Measurements from ENCODE around the gene CLEC17A.
A peak's percentile ranks its signal among the peaks of the same experiment; 100 is the strongest.

Gene CLEC17A

DNA sequence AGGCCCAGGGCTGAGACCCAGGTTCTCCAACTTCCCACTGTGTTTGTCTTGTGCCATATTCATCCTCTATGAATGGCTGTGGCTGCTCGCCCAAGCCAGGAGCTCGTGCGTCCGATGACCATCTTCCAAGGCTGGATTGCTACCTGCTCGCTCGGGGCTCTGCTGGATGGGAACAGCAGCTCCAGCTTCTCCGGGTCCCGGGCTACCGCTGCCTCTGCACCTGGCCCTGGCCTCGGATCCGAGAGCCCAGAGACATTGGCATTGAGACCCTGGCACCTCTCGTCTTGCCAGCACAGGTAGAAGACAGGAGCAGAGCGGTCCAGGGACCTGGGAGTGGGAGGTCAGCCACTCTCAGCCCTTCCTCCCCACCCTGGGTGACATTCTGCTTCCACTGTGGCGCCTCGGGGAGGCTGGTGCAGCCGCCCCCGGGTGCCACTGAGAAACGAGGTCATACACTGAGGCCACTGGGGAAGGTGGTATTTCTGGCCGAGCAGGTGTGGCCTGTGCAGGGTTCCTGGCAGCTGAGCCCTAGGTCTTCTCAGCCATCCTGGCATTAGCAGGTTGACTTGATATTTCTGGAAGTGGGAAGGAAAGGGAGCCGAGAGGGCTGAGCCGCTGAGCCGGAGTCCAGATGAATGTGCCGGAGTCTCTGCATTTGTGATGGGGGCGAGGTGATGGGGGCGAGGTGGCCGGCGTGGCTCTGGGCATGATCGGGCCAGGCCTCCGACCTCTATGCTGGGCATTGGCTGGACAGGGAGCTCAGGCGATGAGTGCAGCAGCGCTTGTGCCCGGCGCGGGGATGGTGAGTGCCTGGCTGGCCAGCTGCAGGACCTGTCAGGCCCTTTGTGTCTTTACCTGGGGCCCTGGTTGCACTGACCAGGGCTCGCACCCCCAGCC, 29.6 kb upstream of the CLEC17A start:
- TF ChIP-seq, protein P1, sequence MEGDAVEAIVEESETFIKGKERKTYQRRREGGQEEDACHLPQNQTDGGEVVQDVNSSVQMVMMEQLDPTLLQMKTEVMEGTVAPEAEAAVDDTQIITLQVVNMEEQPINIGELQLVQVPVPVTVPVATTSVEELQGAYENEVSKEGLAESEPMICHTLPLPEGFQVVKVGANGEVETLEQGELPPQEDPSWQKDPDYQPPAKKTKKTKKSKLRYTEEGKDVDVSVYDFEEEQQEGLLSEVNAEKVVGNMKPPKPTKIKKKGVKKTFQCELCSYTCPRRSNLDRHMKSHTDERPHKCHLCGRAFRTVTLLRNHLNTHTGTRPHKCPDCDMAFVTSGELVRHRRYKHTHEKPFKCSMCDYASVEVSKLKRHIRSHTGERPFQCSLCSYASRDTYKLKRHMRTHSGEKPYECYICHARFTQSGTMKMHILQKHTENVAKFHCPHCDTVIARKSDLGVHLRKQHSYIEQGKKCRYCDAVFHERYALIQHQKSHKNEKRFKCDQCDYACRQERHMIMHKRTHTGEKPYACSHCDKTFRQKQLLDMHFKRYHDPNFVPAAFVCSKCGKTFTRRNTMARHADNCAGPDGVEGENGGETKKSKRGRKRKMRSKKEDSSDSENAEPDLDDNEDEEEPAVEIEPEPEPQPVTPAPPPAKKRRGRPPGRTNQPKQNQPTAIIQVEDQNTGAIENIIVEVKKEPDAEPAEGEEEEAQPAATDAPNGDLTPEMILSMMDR (IDR thresholded peaks at IDR 0.05; ENCODE audit: insufficient read depth, low read length, missing control alignments), result no peak
- H3K4me3 ChIP-seq (ENCODE audit: low read depth, low read length), result no peak overlapping the region
- no peak for DNase-seq (ENCODE audit: low read depth, low spot score)
- POLR2A ChIA-PET, result no interaction called here
- CTCF ChIA-PET, result interaction anchor here (3.9 to 4.9 kb wide), 4 partner anchors 8 to 73 kb away, joined by 14 to 95 read pairs (median 46); partner anchors contain the start of genes NDUFB7 and TECR

DNA sequence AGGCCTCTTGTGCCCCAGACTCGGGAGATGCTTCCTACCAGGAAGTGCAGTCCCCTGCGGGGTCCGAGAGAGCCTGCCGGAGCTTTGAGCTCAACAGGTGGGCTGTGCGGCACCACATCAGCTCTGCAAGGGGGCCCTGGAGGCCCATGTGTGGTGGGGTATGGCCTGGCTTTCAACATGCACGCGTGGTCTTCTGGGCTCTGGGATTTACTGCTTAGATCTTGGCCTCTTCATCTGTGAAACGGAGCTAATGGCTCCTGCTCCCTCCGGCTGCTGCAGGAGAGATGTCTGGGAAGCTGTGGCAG, 29.0 kb upstream of the CLEC17A start:
- DNase-seq (ENCODE audit: low read depth, low spot score), result no peak
- H3K4me3 ChIP-seq (ENCODE audit: low read depth, low read length), result no peak overlapping the region
- CTCF ChIA-PET, result interaction anchor here (3.9 to 4.9 kb wide), 5 partner anchors 8 to 74 kb away, joined by 14 to 95 read pairs (median 37); partner anchors contain the start of genes NDUFB7 and TECR
- TF ChIP-seq, protein P1 (IDR thresholded peaks at IDR 0.05; ENCODE audit: insufficient read depth, low read length, missing control alignments), result no peak
- POLR2A ChIA-PET, result no interaction called here

DNA sequence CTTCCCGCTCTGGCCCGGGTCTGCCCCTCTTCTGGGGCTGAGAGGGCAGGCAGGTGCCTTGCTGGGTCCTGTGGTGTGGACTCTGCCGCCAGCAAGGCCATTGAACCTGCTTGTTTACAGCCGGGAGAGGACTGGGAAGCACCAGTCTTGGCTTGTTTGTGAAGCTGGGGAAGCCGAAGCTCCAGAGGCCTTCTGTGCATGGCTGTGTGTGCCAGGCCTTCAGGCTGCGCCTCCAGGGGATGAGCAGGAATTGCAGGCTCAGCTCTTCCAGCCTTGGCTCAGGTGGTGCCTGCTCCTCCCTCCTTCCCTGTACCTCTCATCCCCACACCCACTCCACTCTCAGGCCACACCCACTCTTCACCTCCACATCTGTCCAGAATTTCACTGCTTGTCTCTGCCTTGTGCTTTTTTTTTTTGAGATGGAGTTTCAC, 28.5 kb upstream of the CLEC17A start:
- DNase-seq (ENCODE audit: low read depth, low spot score), result no peak
- ChIA-PET CTCF (interaction anchor here (3.9 to 4.9 kb wide), 5 partner anchors 9 to 74 kb away, joined by 14 to 95 read pairs (median 37); partner anchors contain the start of genes NDUFB7 and TECR), POLR2A (no interaction called here)
- TF ChIP-seq, protein P1 (IDR thresholded peaks at IDR 0.05; ENCODE audit: insufficient read depth, low read length, missing control alignments), result no peak
- H3K4me3 ChIP-seq (ENCODE audit: low read depth, low read length), result no peak overlapping the region

DNA sequence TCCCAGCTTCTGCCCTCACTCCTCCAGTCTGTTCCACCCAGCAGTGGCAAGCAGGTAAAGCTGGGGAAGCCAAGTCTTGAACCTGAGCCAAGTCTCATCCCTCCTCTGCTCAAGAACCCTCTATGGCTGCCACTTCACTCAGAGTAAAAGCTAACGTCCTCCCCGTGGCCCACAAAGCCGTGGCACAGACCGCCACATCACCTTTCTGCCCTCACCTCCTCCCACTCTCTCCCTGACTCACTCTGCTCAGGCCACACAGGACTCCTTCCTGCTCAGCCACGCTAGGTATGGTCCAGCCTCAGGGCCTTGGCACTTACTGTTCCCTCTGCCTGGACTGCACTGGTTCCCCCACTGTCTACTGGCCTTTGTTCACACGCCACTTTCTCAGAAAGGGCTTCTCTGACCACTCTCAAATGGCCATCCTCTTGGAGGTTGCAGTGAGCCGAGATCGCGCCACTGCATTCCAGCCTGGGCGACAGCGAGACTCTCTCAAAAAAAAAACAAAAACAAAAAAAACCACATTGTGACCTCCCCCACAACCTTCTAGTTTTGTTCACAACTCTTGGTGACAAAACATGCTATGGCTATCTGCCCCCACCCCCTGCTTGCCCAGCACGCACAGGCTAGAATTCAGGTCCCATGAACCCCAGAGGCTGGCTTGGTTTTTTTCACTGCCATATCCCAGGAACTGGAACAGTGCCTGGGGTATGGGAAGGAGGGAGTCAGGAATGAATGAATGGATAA, 26.8 kb upstream of the CLEC17A start:
- no peak overlapping the region; the same call in 1 of the 2 replicates for H3K4me3 ChIP-seq (ENCODE audit: low read depth, low read length)
- ChIA-PET CTCF (interaction anchor here (0.9 to 4.9 kb wide), 20 partner anchors 10 to 677 kb away, joined by 3 to 95 read pairs (median 5); partner anchors contain the start of genes DNAJB1, GIPC1, NDUFB7 and TECR), POLR2A (interaction anchor here (0.9 kb wide), 1 partner anchor 38 kb away, joined by 3 read pairs; the partner anchor contains the start of gene DNAJB1)
- TF ChIP-seq, protein P1 (IDR thresholded peaks at IDR 0.05; ENCODE audit: insufficient read depth, low read length, missing control alignments), result no peak
- DNase-seq (ENCODE audit: low read depth, low spot score), result no peak

DNA sequence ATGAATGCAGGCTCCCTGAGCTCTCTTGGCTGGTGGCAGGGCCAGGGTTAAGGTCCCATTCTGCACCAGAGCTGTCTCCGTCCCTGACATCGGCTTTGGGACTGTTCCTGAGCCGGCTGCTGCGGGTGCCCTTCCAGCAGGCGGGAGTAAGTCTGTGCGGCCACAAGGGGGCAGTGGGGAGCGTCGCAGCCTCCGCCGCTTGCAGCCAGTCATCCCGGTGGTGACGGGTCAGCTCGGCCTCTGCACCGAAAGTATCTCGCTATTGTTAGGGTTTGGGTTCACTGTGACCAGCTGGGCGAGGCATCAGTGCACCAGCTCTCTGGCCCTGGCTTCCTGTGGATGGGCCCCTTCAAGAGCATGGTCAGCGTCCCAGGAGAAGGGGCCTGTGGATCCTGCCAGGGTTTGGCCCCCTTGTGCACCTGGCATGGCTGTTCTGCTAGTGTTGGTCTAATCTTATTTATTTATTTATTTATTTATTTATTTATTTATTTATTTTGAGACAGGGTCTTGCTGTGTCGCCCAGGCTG, 26.2 kb upstream of the CLEC17A start:
- POLR2A ChIA-PET, result interaction anchor here (0.9 kb wide), 1 partner anchor 38 kb away, joined by 3 read pairs; the partner anchor contains the start of gene DNAJB1
- peak overlapping the region; percentile 34 for H3K4me3 ChIP-seq (ENCODE audit: low read depth, low read length)
- CTCF ChIA-PET, result interaction anchor here (0.9 to 4.9 kb wide), 21 partner anchors 11 to 677 kb away, joined by 3 to 95 read pairs (median 4); partner anchors contain the start of genes DNAJB1, GIPC1, NDUFB7 and TECR
- TF ChIP-seq, protein P1 (IDR thresholded peaks at IDR 0.05; ENCODE audit: insufficient read depth, low read length, missing control alignments), result peak; percentile 100
- DNase-seq (ENCODE audit: low read depth, low spot score), result no peak
